Fibroblast of skin of right quadriceps (primary cell): ENCODE measurements around the gene ADH7.
"Not testable (repeated sequence)": the region's sequence is repeated elsewhere in the genome, so short reads cannot be mapped to it uniquely, and the experiment has no call there.

Experiments used
- DNase-seq: peaks from one replicate; pipeline ENCODE4 v3.0.0-alpha.2; 2013

The ADH7 gene

GRCh38 chr4:99377341-99377740, 57.8 kb downstream of the ADH7 start:
- peak; percentile 43 for DNase-seq

DNA sequence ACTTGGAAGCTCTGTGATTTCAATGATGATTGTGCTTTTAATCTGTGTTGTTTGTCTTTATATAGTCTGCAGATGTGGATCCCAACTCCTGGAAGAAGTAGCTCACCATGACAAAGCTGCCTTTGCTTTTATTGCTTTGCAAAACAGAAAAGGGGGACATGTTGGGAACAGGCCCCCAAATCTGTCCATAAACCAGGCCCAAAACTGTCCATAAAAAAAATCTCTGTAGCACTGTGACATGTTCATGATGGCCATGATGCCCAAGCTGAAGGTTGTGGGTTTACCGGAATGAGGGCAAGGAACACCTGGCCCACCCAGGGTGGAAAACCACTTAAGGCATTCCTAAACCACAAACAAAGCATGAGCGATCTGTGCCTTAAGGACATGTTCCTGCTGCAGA, 62.7 kb downstream of the ADH7 start:
- not testable (repeated sequence) for DNase-seq

DNA sequence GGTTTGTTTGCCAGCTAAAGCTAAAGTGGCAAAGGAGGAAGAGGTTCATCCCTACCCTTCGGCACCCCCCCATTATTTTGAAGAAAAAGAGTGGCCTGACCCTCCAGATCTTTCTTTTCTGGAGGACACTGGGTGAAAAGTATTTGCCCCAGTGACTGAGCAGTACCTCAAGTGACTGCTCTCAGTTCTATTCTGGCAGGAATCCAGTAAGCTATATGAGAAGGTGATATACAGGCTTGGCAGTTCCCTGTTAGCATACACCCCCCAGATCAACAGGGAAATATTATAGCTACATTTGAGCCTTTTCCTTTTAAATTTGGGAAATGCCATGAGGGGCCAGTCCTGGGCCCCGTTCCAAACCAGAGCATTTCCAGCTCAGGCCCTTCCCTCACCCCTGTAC, 67.3 kb downstream of the ADH7 start:
- DNase-seq: not testable (repeated sequence)

- no peak for DNase-seq
These were observed 68.7 kb downstream of the ADH7 start for GRCh38 chr4:99366491-99366890.

DNA sequence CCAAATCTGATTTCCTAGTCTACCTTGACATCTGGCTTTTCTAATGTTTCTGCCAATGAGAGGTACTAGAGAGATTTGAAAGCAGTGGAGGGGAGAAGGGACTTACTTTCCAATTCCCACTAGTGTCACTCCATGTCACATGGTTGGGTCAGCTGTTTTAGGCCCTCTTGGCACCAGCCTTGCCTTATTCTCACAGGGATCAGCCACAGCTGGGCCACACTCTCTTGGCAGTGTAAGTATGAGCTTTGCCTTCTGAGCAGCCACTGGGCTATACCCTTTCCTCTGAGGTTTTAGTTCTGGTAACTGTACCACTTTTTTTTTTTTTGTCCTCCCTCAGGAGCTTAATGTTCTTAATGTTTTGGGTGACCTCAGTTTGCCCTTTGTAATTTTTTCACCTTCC, 72.4 kb downstream of the ADH7 start:
- no peak for DNase-seq
